Measurements from ENCODE around the gene SYPL2.

The SYPL2 gene

DNA sequence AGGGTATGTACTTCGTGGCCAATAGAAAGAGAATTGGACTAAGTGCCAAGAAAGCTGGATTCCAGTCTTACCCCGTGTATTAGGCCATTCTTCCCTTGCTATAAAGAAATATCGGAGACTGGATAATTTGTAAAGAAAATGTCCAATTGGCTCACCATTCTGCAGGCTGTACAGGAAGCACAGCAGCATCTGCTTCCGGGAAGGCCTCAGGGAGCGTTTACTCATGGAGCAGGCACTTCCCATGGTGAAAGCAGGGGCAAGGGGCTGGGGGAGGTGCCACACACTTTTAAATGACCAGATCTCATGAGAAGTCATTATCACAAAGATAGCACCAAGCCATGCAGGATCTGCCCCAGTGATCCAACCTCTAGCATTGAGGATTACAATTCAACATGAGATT, 51.0 kb downstream of the SYPL2 start:
- no peak for TF ChIP-seq TAF1 (IDR thresholded peaks at IDR 0.05; ENCODE audit: borderline replicate concordance, insufficient read depth, low read length)
- TF ChIP-seq, protein P1, sequence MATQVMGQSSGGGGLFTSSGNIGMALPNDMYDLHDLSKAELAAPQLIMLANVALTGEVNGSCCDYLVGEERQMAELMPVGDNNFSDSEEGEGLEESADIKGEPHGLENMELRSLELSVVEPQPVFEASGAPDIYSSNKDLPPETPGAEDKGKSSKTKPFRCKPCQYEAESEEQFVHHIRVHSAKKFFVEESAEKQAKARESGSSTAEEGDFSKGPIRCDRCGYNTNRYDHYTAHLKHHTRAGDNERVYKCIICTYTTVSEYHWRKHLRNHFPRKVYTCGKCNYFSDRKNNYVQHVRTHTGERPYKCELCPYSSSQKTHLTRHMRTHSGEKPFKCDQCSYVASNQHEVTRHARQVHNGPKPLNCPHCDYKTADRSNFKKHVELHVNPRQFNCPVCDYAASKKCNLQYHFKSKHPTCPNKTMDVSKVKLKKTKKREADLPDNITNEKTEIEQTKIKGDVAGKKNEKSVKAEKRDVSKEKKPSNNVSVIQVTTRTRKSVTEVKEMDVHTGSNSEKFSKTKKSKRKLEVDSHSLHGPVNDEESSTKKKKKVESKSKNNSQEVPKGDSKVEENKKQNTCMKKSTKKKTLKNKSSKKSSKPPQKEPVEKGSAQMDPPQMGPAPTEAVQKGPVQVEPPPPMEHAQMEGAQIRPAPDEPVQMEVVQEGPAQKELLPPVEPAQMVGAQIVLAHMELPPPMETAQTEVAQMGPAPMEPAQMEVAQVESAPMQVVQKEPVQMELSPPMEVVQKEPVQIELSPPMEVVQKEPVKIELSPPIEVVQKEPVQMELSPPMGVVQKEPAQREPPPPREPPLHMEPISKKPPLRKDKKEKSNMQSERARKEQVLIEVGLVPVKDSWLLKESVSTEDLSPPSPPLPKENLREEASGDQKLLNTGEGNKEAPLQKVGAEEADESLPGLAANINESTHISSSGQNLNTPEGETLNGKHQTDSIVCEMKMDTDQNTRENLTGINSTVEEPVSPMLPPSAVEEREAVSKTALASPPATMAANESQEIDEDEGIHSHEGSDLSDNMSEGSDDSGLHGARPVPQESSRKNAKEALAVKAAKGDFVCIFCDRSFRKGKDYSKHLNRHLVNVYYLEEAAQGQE (IDR thresholded peaks at IDR 0.05; ENCODE audit: insufficient read depth in 1 of 2, low read depth in 2 of 2, low read length in 2 of 2), result no peak
- TF ChIP-seq POLR2AphosphoS5 (IDR thresholded peaks at IDR 0.05; ENCODE audit: low read depth, low read length), result no peak
- no peak for TF ChIP-seq FOXP2 (optimal IDR thresholded peaks at IDR 0.05; ENCODE audit: borderline replicate concordance, extremely low read depth, extremely low read length, insufficient read depth)
- no peak for TF ChIP-seq SIN3A (IDR thresholded peaks at IDR 0.05; ENCODE audit: borderline replicate concordance, insufficient read depth, low read length)

DNA sequence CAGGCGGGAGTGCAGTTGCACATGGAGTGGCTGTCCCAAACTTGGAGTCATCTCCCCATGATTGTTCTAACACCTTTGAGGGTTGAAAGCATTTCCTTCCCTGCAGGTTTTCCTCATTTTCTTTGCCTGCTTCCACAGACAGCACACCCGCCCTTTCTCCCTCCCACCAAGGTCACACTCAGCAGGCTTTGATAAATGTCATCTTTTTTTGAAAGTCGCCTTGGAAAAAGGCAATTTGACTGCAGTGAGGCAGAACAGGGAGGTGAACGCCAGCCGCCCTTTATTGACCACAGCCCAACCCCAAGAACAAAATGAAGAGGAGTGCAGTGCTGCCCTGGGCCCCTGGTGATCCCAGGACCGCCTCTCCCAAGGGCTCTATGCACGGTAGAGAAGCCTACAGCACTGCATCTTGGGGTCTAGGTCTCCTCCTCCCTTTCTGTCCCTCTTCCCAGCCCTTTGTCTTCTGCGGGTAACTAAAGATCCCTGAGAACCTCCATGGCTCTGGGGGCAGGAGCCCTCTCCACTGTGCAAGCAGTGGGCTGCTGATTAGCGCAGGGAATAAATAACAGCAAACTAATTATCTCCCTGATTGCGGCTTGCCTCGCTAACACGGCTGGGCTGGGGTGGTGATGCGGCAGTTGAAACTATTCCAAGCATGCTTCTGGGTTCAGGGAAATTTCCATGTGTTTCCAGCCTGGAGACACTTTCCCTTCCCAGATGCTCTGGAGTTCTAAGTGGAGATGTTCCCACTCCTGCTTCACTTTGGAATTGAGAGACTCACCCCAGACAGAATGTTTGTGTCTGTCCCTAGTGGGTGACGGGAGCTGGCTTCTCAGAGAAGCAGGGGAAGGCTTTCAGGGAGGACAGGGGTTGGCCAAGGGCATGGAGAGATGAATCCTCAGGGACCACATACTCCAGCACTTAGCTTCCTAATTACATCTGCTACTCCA, 54.9 kb downstream of the SYPL2 start:
- TF ChIP-seq POLR2AphosphoS5 (IDR thresholded peaks at IDR 0.05; ENCODE audit: low read depth, low read length) (no peak), FOXP2 (optimal IDR thresholded peaks at IDR 0.05; ENCODE audit: borderline replicate concordance, extremely low read depth, extremely low read length, insufficient read depth) (no peak), TAF1 (IDR thresholded peaks at IDR 0.05; ENCODE audit: borderline replicate concordance, insufficient read depth, low read length) (no peak), SIN3A (IDR thresholded peaks at IDR 0.05; ENCODE audit: borderline replicate concordance, insufficient read depth, low read length) (no peak)
- TF ChIP-seq, protein P1 (IDR thresholded peaks at IDR 0.05; ENCODE audit: insufficient read depth in 1 of 2, low read depth in 2 of 2, low read length in 2 of 2), result no peak

DNA sequence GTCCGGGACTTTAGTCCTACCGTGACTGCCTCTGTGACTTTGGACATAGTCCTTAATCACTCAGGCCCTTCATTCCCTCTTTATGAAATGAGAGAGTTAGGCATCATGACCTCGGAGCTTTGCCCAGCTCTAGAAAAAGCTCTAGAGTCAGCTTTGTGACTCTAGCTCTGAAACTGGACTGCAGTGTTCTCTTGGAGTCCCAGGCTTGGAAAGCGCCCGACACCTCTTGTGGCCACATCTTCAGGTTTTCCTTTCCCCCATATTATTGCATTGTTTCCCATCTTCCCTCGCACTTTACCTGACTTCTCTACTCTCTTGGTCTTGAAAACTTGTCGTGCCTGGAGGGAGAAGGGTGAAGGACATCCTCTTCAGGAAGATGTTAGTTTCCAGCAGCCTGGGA, 55.7 kb downstream of the SYPL2 start:
- TF ChIP-seq, protein P1 (IDR thresholded peaks at IDR 0.05; ENCODE audit: insufficient read depth in 1 of 2, low read depth in 2 of 2, low read length in 2 of 2), result no peak
- TF ChIP-seq TAF1 (IDR thresholded peaks at IDR 0.05; ENCODE audit: borderline replicate concordance, insufficient read depth, low read length) (no peak), POLR2AphosphoS5 (IDR thresholded peaks at IDR 0.05; ENCODE audit: low read depth, low read length) (no peak), SIN3A (IDR thresholded peaks at IDR 0.05; ENCODE audit: borderline replicate concordance, insufficient read depth, low read length) (no peak), FOXP2 (optimal IDR thresholded peaks at IDR 0.05; ENCODE audit: borderline replicate concordance, extremely low read depth, extremely low read length, insufficient read depth) (no peak)

DNA sequence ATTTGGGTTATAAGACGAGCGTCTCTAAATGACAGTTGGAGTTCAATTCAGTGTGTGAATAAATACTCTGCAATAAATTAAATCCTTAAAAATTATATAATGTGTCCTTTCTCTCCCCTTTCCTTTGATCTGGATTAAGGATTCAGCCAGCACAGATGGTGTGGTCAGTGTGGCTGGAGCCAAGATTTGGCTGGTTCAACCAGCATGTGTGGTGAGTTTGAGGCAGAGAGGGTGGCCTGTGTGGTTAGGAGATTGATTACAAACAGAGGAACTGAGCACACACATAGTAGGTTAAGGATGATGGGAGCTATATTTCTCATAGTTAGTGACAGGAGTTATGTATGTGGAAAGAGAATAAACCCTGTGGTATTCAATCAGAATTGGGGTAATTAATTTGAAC, 57.4 kb downstream of the SYPL2 start:
- TF ChIP-seq POLR2AphosphoS5 (IDR thresholded peaks at IDR 0.05; ENCODE audit: low read depth, low read length) (no peak), FOXP2 (optimal IDR thresholded peaks at IDR 0.05; ENCODE audit: borderline replicate concordance, extremely low read depth, extremely low read length, insufficient read depth) (no peak), SIN3A (IDR thresholded peaks at IDR 0.05; ENCODE audit: borderline replicate concordance, insufficient read depth, low read length) (no peak), TAF1 (IDR thresholded peaks at IDR 0.05; ENCODE audit: borderline replicate concordance, insufficient read depth, low read length) (no peak)
- TF ChIP-seq, protein P1 (IDR thresholded peaks at IDR 0.05; ENCODE audit: insufficient read depth in 1 of 2, low read depth in 2 of 2, low read length in 2 of 2), result no peak
